HG03442 (cell line): ENCODE measurements around the gene KCTD2.
A peak's percentile ranks its signal among the peaks of the same experiment; 100 is the strongest.
"Not testable (repeated sequence)": the region's sequence is repeated elsewhere in the genome, so short reads cannot be mapped to it uniquely, and the experiment has no call there.

ENCODE experiments used
- ATAC-seq: cut with Tn5 transposase; IDR thresholded peaks from one replicate; pipeline ENCODE4 v1.9.1; 2021; ENCODE audit warnings: mild to moderate bottlenecking, moderate library complexity; ENCODE audit not compliant: unreplicated experiment

Gene KCTD2

GRCh38 chr17:75019710-75020109 lies 27.3 kb upstream of the KCTD2 start:
- no peak for ATAC-seq

GRCh38 chr17:75020331-75021110 lies 26.5 kb upstream of the KCTD2 start:
- ATAC-seq, result no peak

- ATAC-seq, result no peak
Measured at GRCh38 chr17:75024686-75025397, 22.2 kb upstream of the KCTD2 start.

- not testable (repeated sequence) for ATAC-seq
Measured at GRCh38 chr17:75025398-75025734, 21.7 kb upstream of the KCTD2 start.

DNA sequence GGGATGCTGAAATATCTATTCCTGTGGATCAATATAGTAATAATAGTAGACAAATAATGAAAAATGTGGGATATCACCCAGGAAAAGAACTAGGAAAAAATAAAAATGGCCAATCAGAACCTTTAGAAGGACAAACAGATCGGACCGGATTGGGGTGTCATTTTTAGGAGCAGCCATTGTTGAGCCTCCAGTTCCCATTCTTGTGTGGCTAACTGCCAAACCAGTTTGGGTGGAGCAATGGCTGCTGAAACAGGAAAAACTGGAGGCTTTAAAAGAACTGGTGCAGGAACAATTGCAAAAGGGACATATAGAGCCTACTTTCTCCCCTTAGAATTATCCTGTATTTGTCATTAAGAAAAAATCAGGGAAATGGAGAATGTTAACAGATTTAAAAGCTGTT lies 20.4 kb upstream of the KCTD2 start:
- ATAC-seq, result not testable (repeated sequence)

- ATAC-seq, result no peak
Measured at GRCh38 chr17:75030161-75030560, 16.9 kb upstream of the KCTD2 start.

DNA sequence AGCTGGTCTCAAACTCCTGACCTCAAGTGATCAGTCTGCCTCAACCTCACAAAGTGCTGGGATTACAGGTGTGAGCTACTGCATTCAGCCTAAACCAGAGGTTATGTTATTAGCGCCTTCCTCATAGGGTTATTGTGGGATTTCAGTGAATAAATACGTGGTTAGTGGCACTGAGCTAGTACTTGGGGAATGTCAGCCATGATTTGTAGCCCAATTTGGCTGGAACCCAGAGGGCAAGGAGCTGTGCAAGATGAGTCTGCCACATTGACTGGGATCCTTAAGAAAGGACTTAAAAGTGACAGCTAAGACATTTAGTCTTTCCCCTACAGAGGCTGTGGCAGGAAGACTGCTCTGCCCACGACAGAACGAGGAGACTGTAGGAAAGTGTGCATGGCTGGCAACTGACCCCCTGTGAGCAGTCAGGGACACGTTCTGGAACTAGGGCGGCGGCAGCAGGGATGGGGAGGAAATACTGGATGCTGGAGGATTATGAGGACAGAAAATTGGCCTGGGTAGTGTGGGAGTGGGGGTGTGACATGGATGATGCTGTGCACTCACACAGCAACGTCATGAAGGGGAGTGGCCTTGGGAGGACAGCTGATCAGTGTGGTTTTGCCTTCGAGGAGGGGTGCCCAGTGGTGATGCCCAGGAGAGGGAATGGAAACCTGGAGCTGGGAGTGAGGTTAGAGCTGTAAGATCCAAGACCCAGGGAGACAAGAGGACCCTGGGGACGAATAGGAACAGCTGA lies 14.9 kb upstream of the KCTD2 start:
- ATAC-seq, result no peak

DNA sequence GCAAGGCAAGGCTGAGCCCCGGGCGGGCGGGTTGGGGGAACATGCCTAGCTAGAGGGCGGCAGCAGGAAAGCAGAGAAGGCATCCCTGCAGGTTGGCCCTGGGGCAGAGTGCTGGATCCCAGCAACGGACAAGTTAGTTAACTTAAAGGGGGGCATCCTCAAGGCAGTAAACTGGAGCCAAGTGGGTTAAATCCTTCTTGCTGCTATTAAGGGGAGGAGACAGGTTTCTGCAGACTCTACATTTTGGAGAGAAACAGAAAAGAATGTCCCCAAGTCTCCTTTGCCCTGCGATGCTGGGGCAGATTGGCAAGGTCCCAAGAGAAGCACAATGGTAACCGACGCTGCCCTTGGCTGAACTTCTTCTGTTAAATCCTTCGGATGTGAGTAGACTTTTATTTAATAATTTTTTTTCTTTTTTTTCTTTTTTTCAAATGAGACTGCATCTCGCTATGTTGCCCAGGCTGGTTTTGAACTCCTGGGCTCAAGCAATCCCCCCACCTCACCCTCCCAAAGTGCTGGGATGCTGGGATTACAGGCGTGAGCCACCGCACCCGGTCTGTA lies 14.2 kb upstream of the KCTD2 start:
- no peak for ATAC-seq

- peak; percentile 38 for ATAC-seq
Measured at GRCh38 chr17:75033346-75034235, 13.4 kb upstream of the KCTD2 start.

DNA sequence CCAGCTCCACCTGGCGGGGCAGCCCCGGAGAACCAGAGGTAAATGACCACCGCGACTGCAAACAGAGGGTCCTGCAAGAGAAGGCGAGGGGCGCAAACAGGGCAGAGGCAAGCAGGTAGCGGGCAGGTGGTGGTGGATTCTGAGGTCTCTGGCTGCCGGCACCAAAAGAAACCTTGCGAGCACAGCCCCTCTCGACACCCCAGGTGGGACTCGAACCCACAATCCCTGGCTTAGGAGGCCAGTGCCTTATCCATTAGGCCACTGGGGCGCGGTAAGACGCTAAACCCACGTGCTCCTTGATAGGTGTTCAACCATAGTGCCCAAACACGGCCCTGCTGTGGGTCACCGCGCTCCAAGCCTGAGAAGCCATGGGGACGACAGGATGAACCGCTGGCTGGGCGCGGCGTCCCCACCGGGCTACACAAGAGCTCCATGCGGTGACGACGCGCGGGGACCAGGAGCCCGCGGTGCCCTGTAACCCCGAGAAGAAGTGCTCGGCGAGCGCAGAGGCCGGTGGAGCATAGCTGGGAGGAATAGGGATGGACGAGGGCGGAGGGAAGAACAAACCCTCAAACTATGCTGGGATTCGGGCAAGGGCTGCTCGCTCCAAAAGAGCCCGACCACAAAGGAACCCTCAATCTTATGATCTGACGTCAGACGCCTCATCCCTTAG lies 12.7 kb upstream of the KCTD2 start:
- ATAC-seq, result peak; percentile 34

- no peak for ATAC-seq
Measured at GRCh38 chr17:75036643-75037268, 10.3 kb upstream of the KCTD2 start.

DNA sequence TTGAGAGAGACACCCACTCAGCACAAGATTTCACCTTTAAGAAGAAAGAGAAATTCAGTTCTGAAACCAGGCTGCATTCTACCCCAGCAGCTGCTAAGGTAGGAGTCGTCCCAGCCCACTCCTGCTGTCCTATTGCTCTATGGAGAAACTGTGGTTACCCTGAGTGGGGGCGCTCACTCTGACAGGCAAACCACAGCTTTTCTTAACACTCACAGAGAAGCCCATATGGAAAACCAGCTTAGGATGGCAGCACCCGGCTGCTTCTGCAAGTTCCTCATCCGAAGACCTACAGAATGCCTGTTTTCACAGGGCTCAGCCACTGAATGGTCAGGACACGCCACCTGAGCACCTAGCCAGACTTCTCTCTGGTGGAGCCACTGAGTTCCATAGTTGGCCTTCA lies 7.8 kb upstream of the KCTD2 start:
- ATAC-seq, result no peak

DNA sequence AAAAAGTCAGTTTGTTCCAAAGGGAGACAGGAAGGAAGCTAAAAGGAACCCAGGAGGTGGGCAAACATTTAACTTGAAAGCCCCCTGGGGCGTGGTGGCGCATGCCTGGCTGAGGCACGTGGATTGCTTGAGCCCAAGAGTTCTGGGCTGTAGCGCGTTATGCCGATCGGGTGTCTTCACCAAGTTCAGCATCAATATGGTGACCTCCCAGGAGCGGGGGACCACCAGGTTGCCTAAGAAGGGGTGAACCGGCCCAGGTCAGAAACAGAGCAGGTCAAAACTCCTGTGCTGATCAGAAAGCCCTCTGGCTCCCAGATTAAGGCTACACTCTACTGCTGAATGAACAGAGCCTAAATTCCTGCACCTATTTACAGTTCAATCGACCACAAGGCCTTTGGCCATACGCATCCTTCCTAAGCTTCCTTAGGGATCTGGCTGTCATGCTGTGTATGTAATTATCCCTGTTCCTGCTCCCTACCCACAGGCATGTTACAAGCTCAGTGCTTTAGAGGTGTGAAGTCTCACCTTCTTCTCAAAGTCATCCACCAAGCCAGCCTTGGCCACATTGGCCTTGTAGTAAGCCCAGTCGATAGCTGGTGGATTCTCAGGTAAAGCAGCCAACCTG lies 5.3 kb upstream of the KCTD2 start:
- no peak for ATAC-seq

GRCh38 chr17:75043789-75044188 lies 3.2 kb upstream of the KCTD2 start:
- ATAC-seq, result not testable (repeated sequence)

GRCh38 chr17:75044716-75045115 lies 2.3 kb upstream of the KCTD2 start:
- no peak for ATAC-seq

- ATAC-seq, result not testable (repeated sequence)
Measured at GRCh38 chr17:75045946-75046406, 1.0 kb upstream of the KCTD2 start.

GRCh38 chr17:75047398-75048098 lies 523 bp downstream of the KCTD2 start:
- ATAC-seq, result peak; percentile 9

GRCh38 chr17:75048249-75048878 lies 1.3 kb downstream of the KCTD2 start:
- ATAC-seq, result no peak
